GM23338 (cell line): ENCODE results near the gene ENTPD8.

ENCODE experiments used
- CREB1 ChIP-seq: fragments of 250-450 bp; sonication (Bioruptor Pico); IDR thresholded peaks from 2 replicates; pipeline ENCODE4 v1.5.0; 2020; ENCODE audit warnings: low read depth, mild to moderate bottlenecking, moderate library complexity
- CTCF ChIP-seq, 2 experiments: fragments of 200-600 bp in 1 of 2; sonication (generic) in 1 of 2; conservative IDR thresholded peaks; 2 replicates each; pipeline versions ENCODE4 v1.5.1 to v1.6.1; 2016 to 2017; ENCODE audit warnings: antibody characterized with exemption in 2 of 2, low read depth in 2 of 2, mild to moderate bottlenecking in 2 of 2, moderate library complexity in 1 of 2

DNA sequence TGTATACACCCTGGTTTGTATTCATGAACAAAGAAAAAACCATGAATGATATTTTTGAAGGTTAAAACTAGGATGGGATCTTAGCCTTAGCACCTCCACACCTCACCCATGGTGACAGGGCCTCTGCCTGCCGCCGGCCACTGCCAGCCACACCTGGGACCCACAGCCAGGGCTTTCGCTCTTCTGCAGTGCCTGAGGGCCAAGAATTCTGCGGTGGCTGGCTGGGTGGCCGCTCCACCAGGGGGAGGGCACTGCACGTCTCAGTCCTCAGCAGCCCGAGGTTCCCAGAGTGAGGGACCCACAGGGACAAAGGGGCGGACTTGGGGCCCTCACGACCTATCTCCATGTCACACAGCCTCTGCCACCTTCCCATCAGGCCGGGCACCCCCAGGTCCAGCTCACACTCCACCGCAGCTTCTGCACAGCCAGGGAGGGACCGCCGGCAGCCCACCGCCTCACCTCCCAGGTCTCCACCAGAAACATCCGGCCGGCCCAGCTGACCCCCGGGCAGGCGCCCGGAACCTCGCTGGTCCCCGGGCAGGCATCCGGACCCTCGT lies 25.1 kb downstream of the ENTPD8 start:
- no peak for TF ChIP-seq CREB1
- no peak for TF ChIP-seq CTCF (conservative IDR thresholded peaks at IDR 0.05; ENCODE audit: low read depth in 2 of 2)
